ENCODE data around the gene MPRIP. TPM values are rescaled to one million over a fixed set of nuclear protein-coding genes. Genes with fewer than 3 reads are reported as not detected.
A peak's percentile ranks its signal among the peaks of the same experiment; 100 is the strongest.

MPRIP gene
- total and polyA plus RNA-seq, 4 donors: 121 to 342 (median 175) TPM

GRCh38 chr17:17079336-17079735, 37.1 kb downstream of the MPRIP start:
- TF ChIP-seq CTCF (IDR thresholded peaks at IDR 0.05; ENCODE audit: control extremely low read depth, extremely low read depth): no peak
- DNase-seq (no peak), ATAC-seq (ENCODE audit: insufficient read depth, low FRiP score) (no peak)
- Histone ChIP-seq H3K36me3 (ENCODE audit: control insufficient read depth in 4 of 4, insufficient read depth in 4 of 4, low read length in 4 of 4) (peaks cover 0 to 29% (median 23%) of the 10 kb centered on the region in 4 donors), H3K27me3 (ENCODE audit: control insufficient read depth in 3 of 3, insufficient read depth in 3 of 3, low read length in 2 of 3) (no peaks in the 10 kb centered on the region), H3K27ac (ENCODE audit: low read depth in 1 of 2, low read length in 1 of 2) (peak overlapping the region in 1 of 2 donors; percentile 7), H3K4me1 (ENCODE audit: control insufficient read depth in 5 of 5, insufficient read depth in 5 of 5, low read length in 5 of 5) (peaks cover 17 to 51% (median 32%) of the 10 kb centered on the region in 5 donors), H3K4me3 (no peak overlapping the region), H3K9ac (ENCODE audit: insufficient read depth in 1 of 2, low read length in 2 of 2) (peak overlapping the region in 1 of 2 donors; percentile 34), H3K9me3 (ENCODE audit: control insufficient read depth in 4 of 4, insufficient read depth in 3 of 4, low read length in 3 of 4) (no peaks in the 10 kb centered on the region)
- WGBS, 2 donors: 69 to 82% methylated on average over 4 of the region's 4 CpGs

GRCh38 chr17:17079761-17080160, 37.5 kb downstream of the MPRIP start:
- no peak for TF ChIP-seq CTCF (IDR thresholded peaks at IDR 0.05; ENCODE audit: control extremely low read depth, extremely low read depth)
- DNase-seq (peak in 2 of 3 donors; percentile 53 to 64), ATAC-seq (ENCODE audit: insufficient read depth, low FRiP score) (peak; percentile 31)
- WGBS, 2 donors: 62 to 81% methylated on average over 6 of the region's 6 CpGs
- Histone ChIP-seq H3K36me3 (ENCODE audit: control insufficient read depth in 4 of 4, insufficient read depth in 4 of 4, low read length in 4 of 4) (peaks cover 0 to 33% (median 26%) of the 10 kb centered on the region in 4 donors), H3K27me3 (ENCODE audit: control insufficient read depth in 3 of 3, insufficient read depth in 3 of 3, low read length in 2 of 3) (no peaks in the 10 kb centered on the region), H3K9ac (ENCODE audit: insufficient read depth in 1 of 2, low read length in 2 of 2) (no peak overlapping the region), H3K4me3 (no peak overlapping the region), H3K4me1 (ENCODE audit: control insufficient read depth in 5 of 5, insufficient read depth in 5 of 5, low read length in 5 of 5) (peaks cover 17 to 48% (median 29%) of the 10 kb centered on the region in 5 donors), H3K27ac (ENCODE audit: low read depth in 1 of 2, low read length in 1 of 2) (peak overlapping the region; percentile 24 to 62), H3K9me3 (ENCODE audit: control insufficient read depth in 4 of 4, insufficient read depth in 3 of 4, low read length in 3 of 4) (no peaks in the 10 kb centered on the region)

- 71 to 91% methylated on average over 3 of the region's 3 CpGs for WGBS, 2 donors
- TF ChIP-seq CTCF (IDR thresholded peaks at IDR 0.05; ENCODE audit: control extremely low read depth, extremely low read depth): no peak
- Histone ChIP-seq H3K27ac (ENCODE audit: low read depth in 1 of 2, low read length in 1 of 2) (peak overlapping the region; percentile 24 to 62), H3K4me3 (no peak overlapping the region), H3K36me3 (ENCODE audit: control insufficient read depth in 4 of 4, insufficient read depth in 4 of 4, low read length in 4 of 4) (peaks cover 0 to 33% (median 28%) of the 10 kb centered on the region in 4 donors), H3K9me3 (ENCODE audit: control insufficient read depth in 4 of 4, insufficient read depth in 3 of 4, low read length in 3 of 4) (no peaks in the 10 kb centered on the region), H3K27me3 (ENCODE audit: control insufficient read depth in 3 of 3, insufficient read depth in 3 of 3, low read length in 2 of 3) (no peaks in the 10 kb centered on the region), H3K4me1 (ENCODE audit: control insufficient read depth in 5 of 5, insufficient read depth in 5 of 5, low read length in 5 of 5) (peaks cover 17 to 44% (median 26%) of the 10 kb centered on the region in 5 donors), H3K9ac (ENCODE audit: insufficient read depth in 1 of 2, low read length in 2 of 2) (no peak overlapping the region)
- DNase-seq (no peak), ATAC-seq (ENCODE audit: insufficient read depth, low FRiP score) (no peak)
Observed at GRCh38 chr17:17080181-17080631, 37.9 kb downstream of the MPRIP start.

- 83 to 85% methylated on average over 7 of the region's 7 CpGs for WGBS, 2 donors
- Histone ChIP-seq H3K9ac (ENCODE audit: insufficient read depth in 1 of 2, low read length in 2 of 2) (no peak overlapping the region), H3K9me3 (ENCODE audit: control insufficient read depth in 4 of 4, insufficient read depth in 3 of 4, low read length in 3 of 4) (no peaks in the 10 kb centered on the region), H3K27me3 (ENCODE audit: control insufficient read depth in 3 of 3, insufficient read depth in 3 of 3, low read length in 2 of 3) (no peaks in the 10 kb centered on the region), H3K36me3 (ENCODE audit: control insufficient read depth in 4 of 4, insufficient read depth in 4 of 4, low read length in 4 of 4) (peaks cover 0 to 33% (median 28%) of the 10 kb centered on the region in 4 donors), H3K4me3 (no peak overlapping the region), H3K4me1 (ENCODE audit: control insufficient read depth in 5 of 5, insufficient read depth in 5 of 5, low read length in 5 of 5) (peaks cover 17 to 38% (median 20%) of the 10 kb centered on the region in 5 donors), H3K27ac (ENCODE audit: low read depth in 1 of 2, low read length in 1 of 2) (no peak overlapping the region)
- DNase-seq (no peak), ATAC-seq (ENCODE audit: insufficient read depth, low FRiP score) (no peak)
- TF ChIP-seq CTCF (IDR thresholded peaks at IDR 0.05; ENCODE audit: control extremely low read depth, extremely low read depth): no peak
Observed at GRCh38 chr17:17080781-17081180, 38.5 kb downstream of the MPRIP start.

All from lung (tissue), 12 donors.